ENCODE measurements around the gene ZNF584.

- TF ChIP-seq ZNF274 (IDR thresholded peaks at IDR 0.05; ENCODE audit: low read depth, low read length) (no peak), YY1 (IDR thresholded peaks at IDR 0.05; ENCODE audit: insufficient read depth, insufficient read length) (no peak)
These were observed 35.9 kb upstream of the ZNF584 start for GRCh38 chr19:58372311-58373133.

Measured in NT2/D1 (cell line).